Neutrophil (primary cell): ENCODE measurements around the gene PPP4R3A.
A peak's percentile ranks its signal among the peaks of the same experiment; 100 is the strongest.

ENCODE experiments used
- H3K27ac ChIP-seq: fragments of 200-600 bp; sonication (generic); 2 replicates; pipeline ENCODE4 v1.5.1; 2016; ENCODE audit warnings: mild to moderate bottlenecking, moderate library complexity
- H3K27me3 ChIP-seq: fragments of 200-600 bp; sonication (generic); 2 replicates; pipeline ENCODE4 v1.6.0; 2016; ENCODE audit warnings: mild to moderate bottlenecking
- H3K36me3 ChIP-seq: fragments of 200-600 bp; sonication (generic); 2 replicates; pipeline ENCODE4 v1.5.1; 2017
- H3K4me1 ChIP-seq, 2 experiments: fragments of 200-600 bp in 1 of 2; sonication (generic) in 1 of 2; 1 replicate in 1 of 2; 2 replicates in 1 of 2; pipeline versions ENCODE4 v1.5.1 to v1.6.1; 2013 to 2016; ENCODE audit warnings: low read depth in 1 of 2, low read length in 1 of 2, mild to moderate bottlenecking in 1 of 2, moderate library complexity in 1 of 2; ENCODE audit not compliant: control insufficient read depth in 1 of 2, insufficient read depth in 1 of 2
- H3K4me3 ChIP-seq, 2 experiments: fragments of 200-600 bp in 1 of 2; sonication (generic) in 1 of 2; 1 replicate in 1 of 2; 2 replicates in 1 of 2; pipeline ENCODE4 v1.5.1; 2013 to 2016; ENCODE audit warnings: low read depth in 1 of 2, low read length in 1 of 2, mild to moderate bottlenecking in 1 of 2, moderate library complexity in 1 of 2
- H3K9me3 ChIP-seq: fragments of 200-600 bp; sonication (generic); 2 replicates; pipeline ENCODE4 v1.5.1; 2016
- CTCF ChIP-seq: fragments of 200-600 bp; sonication (generic); IDR thresholded peaks from 2 replicates; pipeline ENCODE4 v1.5.1; 2016; ENCODE audit warnings: antibody characterized with exemption

Gene PPP4R3A

GRCh38 chr14:91484186-91484585 lies 25.9 kb downstream of the PPP4R3A start:
- no peaks in the 10 kb centered on the region for H3K9me3 ChIP-seq
- H3K4me3 ChIP-seq: no peak overlapping the region
- TF ChIP-seq CTCF: no peak
- no peaks in the 10 kb centered on the region for H3K4me1 ChIP-seq
- H3K27me3 ChIP-seq: no peaks in the 10 kb centered on the region
- H3K27ac ChIP-seq: no peak overlapping the region
- peaks cover 65% of the 10 kb centered on the region for H3K36me3 ChIP-seq

GRCh38 chr14:91482263-91483013 lies 27.7 kb downstream of the PPP4R3A start:
- Histone ChIP-seq H3K27me3 (no peaks in the 10 kb centered on the region), H3K4me3 (no peak overlapping the region), H3K27ac (peak overlapping the region; percentile 57), H3K36me3 (peaks cover 72% of the 10 kb centered on the region), H3K4me1 (no peaks in the 10 kb centered on the region), H3K9me3 (no peaks in the 10 kb centered on the region)
- TF ChIP-seq CTCF: no peak

- no peaks in the 10 kb centered on the region for H3K27me3 ChIP-seq
- H3K9me3 ChIP-seq: no peaks in the 10 kb centered on the region
- peaks cover 92% of the 10 kb centered on the region for H3K36me3 ChIP-seq
- no peak overlapping the region for H3K27ac ChIP-seq
- H3K4me3 ChIP-seq: no peak overlapping the region
- H3K4me1 ChIP-seq: no peaks in the 10 kb centered on the region
- no peak for TF ChIP-seq CTCF
Measured at GRCh38 chr14:91477388-91477787, 32.7 kb downstream of the PPP4R3A start.

GRCh38 chr14:91473046-91473445 lies 37.1 kb downstream of the PPP4R3A start:
- Histone ChIP-seq H3K27ac (no peak overlapping the region), H3K4me3 (no peak overlapping the region), H3K9me3 (no peaks in the 10 kb centered on the region), H3K4me1 (no peaks in the 10 kb centered on the region), H3K27me3 (no peaks in the 10 kb centered on the region), H3K36me3 (peaks cover 91% of the 10 kb centered on the region)
- no peak for TF ChIP-seq CTCF

GRCh38 chr14:91470216-91470615 lies 39.9 kb downstream of the PPP4R3A start:
- H3K4me3 ChIP-seq: no peak overlapping the region
- peak overlapping the region; percentile 8 for H3K27ac ChIP-seq
- TF ChIP-seq CTCF: no peak
- H3K4me1 ChIP-seq: no peaks in the 10 kb centered on the region
- no peaks in the 10 kb centered on the region for H3K9me3 ChIP-seq
- peaks cover 97% of the 10 kb centered on the region for H3K36me3 ChIP-seq
- no peaks in the 10 kb centered on the region for H3K27me3 ChIP-seq
